B cell (primary cell): ENCODE results near the gene THSD4. TPM values are rescaled to one million over a fixed set of nuclear protein-coding genes. Genes with fewer than 3 reads are reported as not detected.

Experiments
- ATAC-seq: fragments of 200-7000 bp; cut with Tn5 transposase; one replicate; pipeline ENCODE4 v1.10.0; 2021; ENCODE audit warnings: low read depth, mild to moderate bottlenecking, moderate number of reproducible peaks, moderate library complexity
- CTCF ChIA-PET: fragments of 350-600 bp; sonication (Branson Sonifier 250); formaldehyde crosslinking; loops from one replicate; lab custom pipeline; 2021; ENCODE audit warnings: antibody characterized with exemption, inconsistent platforms; lab: Charles Lee
- POLR2A ChIA-PET: fragments of 350-600 bp; sonication (Branson Sonifier 250); formaldehyde crosslinking; loops from one replicate; lab custom pipeline; 2021; ENCODE audit warnings: antibody characterized with exemption; lab: Charles Lee
- DNase-seq: peaks from one replicate; pipeline ENCODE4 v3.0.0; 2013
- H2AFZ ChIP-seq: 2 replicates; pipeline ENCODE4 v1.6.1; 2012; ENCODE audit warnings: mild to moderate bottlenecking, low read depth, low read length; ENCODE audit not compliant: insufficient read depth, poor library complexity, severe bottlenecking
- H3K27ac ChIP-seq, 2 donors: 1 replicate in 1 of 2; 2 replicates in 1 of 2; pipeline ENCODE4 v1.5.1; 2012 to 2013; ENCODE audit warnings: low read length in 2 of 2, mild to moderate bottlenecking in 2 of 2, moderate library complexity in 1 of 2
- H3K27me3 ChIP-seq, 4 experiments: fragments of 200-600 bp in 1 of 4; sonication (generic) in 1 of 4; replicated peaks in 1 of 4; 1 replicate in 2 of 4; 2 replicates in 2 of 4; pipeline versions ENCODE4 v1.6.1 to v1.7.0; 2013 to 2016; ENCODE audit warnings: low read length in 3 of 4, mild to moderate bottlenecking in 2 of 4, mixed read lengths in 1 of 4, moderate library complexity in 1 of 4; ENCODE audit not compliant: insufficient read depth in 4 of 4, control insufficient read depth in 3 of 4; ENCODE audit errors: control extremely low read depth in 1 of 4
- H3K36me3 ChIP-seq, 2 experiments: replicated peaks in 1 of 2; 1 replicate in 1 of 2; 2 replicates in 1 of 2; pipeline versions ENCODE4 v1.6.1 to v1.7.1; 2013; ENCODE audit warnings: low read length in 1 of 2; ENCODE audit not compliant: insufficient read depth in 2 of 2, control insufficient read depth in 1 of 2; ENCODE audit errors: control extremely low read depth in 1 of 2, extremely low read depth in 1 of 2
- H3K4me1 ChIP-seq, 2 donors: fragments of 200-600 bp in 1 of 2; sonication (generic) in 1 of 2; 1 replicate in 1 of 2; 2 replicates in 1 of 2; pipeline versions ENCODE4 v1.5.1 to v1.6.1; 2013 to 2017; ENCODE audit warnings: low read length in 2 of 2; ENCODE audit not compliant: control insufficient read depth in 2 of 2, insufficient read depth in 2 of 2
- H3K4me2 ChIP-seq: replicated peaks from 2 replicates; pipeline ENCODE3; 2012; ENCODE audit warnings: mild to moderate bottlenecking, low read depth, low read length; ENCODE audit not compliant: poor library complexity, severe bottlenecking
- H3K4me3 ChIP-seq, 5 experiments: fragments of 200-600 bp in 1 of 5; sonication (generic) in 1 of 5; 1 replicate in 3 of 5; 2 replicates in 2 of 5; pipeline versions ENCODE4 v1.5.1 to v1.7.0; 2011 to 2016; ENCODE audit warnings: low read length in 4 of 5, mild to moderate bottlenecking in 4 of 5, low read depth in 2 of 5, control low read depth in 1 of 5, moderate library complexity in 1 of 5; ENCODE audit not compliant: insufficient read depth in 1 of 5; ENCODE audit errors: control extremely low read depth in 1 of 5, extremely low read depth in 1 of 5
- H3K79me2 ChIP-seq: fragments of 200-600 bp; sonication (generic); one replicate; pipeline ENCODE4 v1.6.0; 2016; ENCODE audit warnings: low read length; ENCODE audit not compliant: control insufficient read depth, insufficient read depth
- H3K9ac ChIP-seq: fragments of 200-600 bp; sonication (generic); 2 replicates; pipeline ENCODE4 v1.6.1; 2017; ENCODE audit warnings: mild to moderate bottlenecking, low read length, moderate library complexity
- H3K9me3 ChIP-seq, 3 donors: one replicate each; pipeline versions ENCODE4 v1.6.1 to v1.7.1; 2013; ENCODE audit warnings: low read length in 2 of 3; ENCODE audit not compliant: control insufficient read depth in 2 of 3, insufficient read depth in 1 of 3; ENCODE audit errors: control extremely low read depth in 1 of 3
- H4K20me1 ChIP-seq: 2 replicates; pipeline ENCODE4 v1.6.0; 2012; ENCODE audit warnings: mild to moderate bottlenecking, low read length; ENCODE audit not compliant: insufficient read depth, control insufficient read depth, poor library complexity, severe bottlenecking
- H3K27ac Mint-ChIP-seq: one replicate; pipeline ENCODE4 v1.8.0; 2021; ENCODE audit warnings: mixed read lengths
- H3K27me3 Mint-ChIP-seq: one replicate; pipeline ENCODE4 v1.8.0; 2021; ENCODE audit warnings: mixed read lengths
- H3K4me1 Mint-ChIP-seq: one replicate; pipeline ENCODE4 v1.8.0; 2021; ENCODE audit warnings: mixed read lengths
- H3K4me3 Mint-ChIP-seq: one replicate; pipeline ENCODE4 v1.8.0; 2021; ENCODE audit warnings: mixed read lengths
- H3K9me3 Mint-ChIP-seq: one replicate; pipeline ENCODE4 v1.8.0; 2022; ENCODE audit warnings: mixed read lengths; ENCODE audit not compliant: insufficient read depth
- CTCF ChIP-seq: fragments of 200-600 bp; IDR thresholded peaks from one replicate; pipeline ENCODE4 v1.8.0; 2022; ENCODE audit warnings: antibody characterized with exemption, mild to moderate bottlenecking
- EZH2 ChIP-seq: IDR thresholded peaks from 2 replicates; pipeline ENCODE4 v1.6.1; 2012; ENCODE audit warnings: borderline replicate concordance, low read depth, mild to moderate bottlenecking, moderate library complexity, low read length; ENCODE audit not compliant: insufficient read depth, poor library complexity, severe bottlenecking
- WGBS: methylation state at CpG from one replicate; pipeline ENCODE4 v1.1.5; 2013; ENCODE audit warnings: missing lambda C conversion rate; ENCODE audit not compliant: insufficient coverage; 5-methylcytosine and 5-hydroxymethylcytosine counted together
- intact Hi-C: fragments of 100-400 bp; cut with micrococcal nuclease; formaldehyde crosslinking; loops from one replicate; pipeline ENCODE4 v1.10.0; 2022
- polyA plus RNA-seq: library from polyadenylated mRNA; depleted of rRNA; stranded (reverse); fragments of >200 nt; gene quantifications from 2 replicates; pipeline ENCODE4 v1.2.3, GENCODE V29; 2012
- total RNA-seq, 2 donors: library from RNA; stranded (reverse); fragments of 120-200 nt in 1 of 2; gene quantifications; 1 replicate in 1 of 2; 2 replicates in 1 of 2; pipeline versions ENCODE4 v1.2.3 to v1.2.4, GENCODE V29; 2013 to 2022

THSD4 gene
- total and polyA plus RNA-seq, 2 donors (not counting 1 experiment from before 2014, with no cell fraction given), result not detected

GRCh38 chr15:71091601-71092000 lies 23.7 kb upstream of the THSD4 start:
- WGBS, result 67% methylated on average over 1 of the region's 1 CpG
- Histone ChIP-seq H3K4me1 (no peaks in the 10 kb centered on the region), H3K9ac (no peak overlapping the region), H3K27me3 (no peaks in the 10 kb centered on the region), H4K20me1 (no peaks in the 10 kb centered on the region), H3K4me3 (no peak overlapping the region), H3K9me3 (peaks cover 0 to 3% (median 0%) of the 10 kb centered on the region in 3 donors), H3K36me3 (no peaks in the 10 kb centered on the region), H3K27ac (no peak overlapping the region), H3K79me2 (no peaks in the 10 kb centered on the region), H2AFZ (no peak overlapping the region), H3K4me2 (no peak overlapping the region)
- no peak for ATAC-seq
- ChIA-PET POLR2A (no interaction called here), CTCF (no interaction called here)
- no peak for DNase-seq
- H3K27ac Mint-ChIP-seq, result no peak overlapping the region
- peaks cover 13% of the 10 kb centered on the region for H3K27me3 Mint-ChIP-seq
- TF ChIP-seq EZH2 (no peak), CTCF (no peak)
- H3K4me1 Mint-ChIP-seq, result no peaks in the 10 kb centered on the region
- H3K4me3 Mint-ChIP-seq, result no peak overlapping the region
- intact Hi-C loops, result no loop called here
- peaks cover 9% of the 10 kb centered on the region for H3K9me3 Mint-ChIP-seq

- H3K27ac ChIP-seq, result no peak overlapping the region
- no peaks in the 10 kb centered on the region for H3K36me3 ChIP-seq
- H4K20me1 ChIP-seq, result no peaks in the 10 kb centered on the region
- H3K9me3 ChIP-seq, result peaks cover 0 to 3% (median 0%) of the 10 kb centered on the region in 3 donors
- ATAC-seq, result no peak
- no peak overlapping the region for H2AFZ ChIP-seq
- H3K27ac Mint-ChIP-seq, result no peak overlapping the region
- TF ChIP-seq EZH2 (no peak), CTCF (no peak)
- H3K4me3 Mint-ChIP-seq, result no peak overlapping the region
- intact Hi-C loops, result no loop called here
- no peaks in the 10 kb centered on the region for H3K79me2 ChIP-seq
- ChIA-PET CTCF (no interaction called here), POLR2A (no interaction called here)
- H3K27me3 Mint-ChIP-seq, result peaks cover 8% of the 10 kb centered on the region
- no peaks in the 10 kb centered on the region for H3K4me1 Mint-ChIP-seq
- no peak overlapping the region for H3K4me2 ChIP-seq
- WGBS, result 45% methylated on average over 1 of the region's 7 CpGs
- no peaks in the 10 kb centered on the region for H3K4me1 ChIP-seq
- H3K9me3 Mint-ChIP-seq, result peaks cover 6% of the 10 kb centered on the region
- no peaks in the 10 kb centered on the region for H3K27me3 ChIP-seq
- DNase-seq, result no peak
- no peak overlapping the region for H3K4me3 ChIP-seq
- no peak overlapping the region for H3K9ac ChIP-seq
Observed at GRCh38 chr15:71092056-71092600, 23.1 kb upstream of the THSD4 start.
